Stomach (tissue), 4 donors: Measurements from ENCODE around the gene LRRC3.

Experiments
- CTCF ChIP-seq, 7 experiments: fragments of 450-650 bp in 4 of 7; fragments of 200-600 bp in 3 of 7; sonication (generic) in 3 of 7; IDR thresholded peaks; one replicate each; pipeline ENCODE4 v1.5.1; 2016 to 2019; ENCODE audit warnings: antibody characterized with exemption in 7 of 7, control low read depth in 2 of 7, mild to moderate bottlenecking in 1 of 7
- POLR2A ChIP-seq, 4 donors: fragments of 450-650 bp; IDR thresholded peaks; one replicate each; pipeline ENCODE4 v1.6.1; 2016; ENCODE audit warnings: antibody characterized with exemption in 4 of 4, control low read depth in 2 of 4, mild to moderate bottlenecking in 1 of 4, moderate library complexity in 1 of 4
- POLR2AphosphoS5 ChIP-seq, 3 donors: sonication (generic); formaldehyde crosslinking; IDR thresholded peaks; one replicate each; pipeline ENCODE4 v1.6.1; 2016; ENCODE audit warnings: antibody characterized with exemption in 3 of 3

- no peak for TF ChIP-seq POLR2AphosphoS5 (IDR thresholded peaks at IDR 0.05)
- no peak for TF ChIP-seq CTCF (IDR thresholded peaks at IDR 0.05)
- TF ChIP-seq POLR2A (IDR thresholded peaks at IDR 0.05) = no peak
Observed at GRCh38 chr21:44497703-44498126, 42.4 kb downstream of the LRRC3 start.
